HG03196 (cell line): ENCODE measurements around the gene NF1.
"Not testable (repeated sequence)": the region's sequence is repeated elsewhere in the genome, so short reads cannot be mapped to it uniquely, and the experiment has no call there.

ENCODE experiments used
- ATAC-seq: cut with Tn5 transposase; IDR thresholded peaks from one replicate; pipeline ENCODE4 v1.9.1; 2021; ENCODE audit not compliant: unreplicated experiment

The NF1 gene

GRCh38 chr17:31094600-31095235 lies at the start of gene NF1:
NF1 (plus strand) TSS chr17:31094977; CDS start chr17:31095310, 333 bp downstream.
- ATAC-seq = peak; percentile 82

GRCh38 chr17:31046856-31047425 lies 47.8 kb upstream of the NF1 start:
- not testable (repeated sequence) for ATAC-seq

- no peak for ATAC-seq
Observed at GRCh38 chr17:31048142-31048541, 46.6 kb upstream of the NF1 start.

- no peak for ATAC-seq
Observed at GRCh38 chr17:31048780-31049179, 46.0 kb upstream of the NF1 start.

GRCh38 chr17:31050948-31051347 lies 43.8 kb upstream of the NF1 start:
- no peak for ATAC-seq

- ATAC-seq = no peak
Observed at GRCh38 chr17:31051506-31051905, 43.3 kb upstream of the NF1 start.

GRCh38 chr17:31052187-31052889 lies 42.4 kb upstream of the NF1 start:
- ATAC-seq = no peak

GRCh38 chr17:31053071-31053470 lies 41.7 kb upstream of the NF1 start:
- ATAC-seq = no peak

- no peak for ATAC-seq
Observed at GRCh38 chr17:31054761-31055160, 40.0 kb upstream of the NF1 start.

- ATAC-seq = no peak
Observed at GRCh38 chr17:31058976-31059375, 35.8 kb upstream of the NF1 start.

GRCh38 chr17:31060791-31061550 lies 33.8 kb upstream of the NF1 start:
- ATAC-seq = no peak

GRCh38 chr17:31061678-31062077 lies 33.1 kb upstream of the NF1 start:
- ATAC-seq = no peak

- ATAC-seq = no peak
Observed at GRCh38 chr17:31062346-31062745, 32.4 kb upstream of the NF1 start.

GRCh38 chr17:31064707-31065106 lies 30.1 kb upstream of the NF1 start:
- ATAC-seq = no peak

GRCh38 chr17:31067691-31068184 lies 27.0 kb upstream of the NF1 start:
- no peak for ATAC-seq

- ATAC-seq = no peak
Observed at GRCh38 chr17:31068291-31068690, 26.5 kb upstream of the NF1 start.

GRCh38 chr17:31072186-31072585 lies 22.6 kb upstream of the NF1 start:
- no peak for ATAC-seq

- no peak for ATAC-seq
Observed at GRCh38 chr17:31073411-31073810, 21.4 kb upstream of the NF1 start.

- no peak for ATAC-seq
Observed at GRCh38 chr17:31074772-31075555, 19.8 kb upstream of the NF1 start.

- no peak for ATAC-seq
Observed at GRCh38 chr17:31078290-31078689, 16.5 kb upstream of the NF1 start.

GRCh38 chr17:31079731-31080130 lies 15.0 kb upstream of the NF1 start:
- no peak for ATAC-seq
